ENCODE data around the gene ETV3L.

The ETV3L gene

DNA sequence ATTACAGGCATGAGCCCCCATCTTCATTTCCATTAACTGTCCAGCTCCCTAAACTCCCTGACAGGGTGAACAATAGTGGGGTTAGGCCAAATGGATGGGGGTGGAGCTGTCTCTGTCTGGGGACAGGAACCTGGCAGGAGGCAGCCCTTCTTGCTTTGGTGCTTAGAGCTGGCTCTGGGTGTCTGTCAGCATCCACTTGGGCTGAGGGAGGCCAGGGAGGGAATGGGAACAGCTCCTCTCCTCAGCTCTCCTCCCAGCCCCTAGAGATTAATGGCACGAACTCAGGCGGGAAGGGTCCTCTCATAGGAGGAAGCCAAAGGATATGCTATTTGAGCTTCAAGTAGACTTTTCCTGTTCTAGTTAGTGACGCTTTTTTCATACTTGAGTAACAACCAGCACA lies 11.1 kb upstream of the ETV3L start:
- H3K4ac ChIP-seq (ENCODE audit: low read length) = no peak overlapping the region
- no peak for DNase-seq (ENCODE audit: low spot score)
- H2AFZ ChIP-seq (ENCODE audit: low read length) = no peak overlapping the region
- H4K91ac ChIP-seq (ENCODE audit: low read depth, low read length, poor library complexity) = no peak overlapping the region
- no peaks in the 10 kb centered on the region for H3K36me3 ChIP-seq (replicated peaks in 1 of 2; ENCODE audit: control insufficient read depth in 2 of 2, insufficient read depth in 2 of 2, low read length in 2 of 2)
- no CpG with 5 or more reads among the region's 3 CpGs for WGBS, 2 donors (ENCODE audit: extremely low coverage in 2 of 2, insufficient read length in 2 of 2, insufficient replicate concordance in 1 of 2)
- no peak overlapping the region for H2BK12ac ChIP-seq (ENCODE audit: low read length)
- no peak overlapping the region for H3K14ac ChIP-seq (ENCODE audit: low read length)
- H3K18ac ChIP-seq (ENCODE audit: low read length) = no peak overlapping the region
- H2BK15ac ChIP-seq (ENCODE audit: low read length) = no peak overlapping the region
- no peaks in the 10 kb centered on the region for H3K9me3 ChIP-seq (replicated peaks in 1 of 2; ENCODE audit: control insufficient read depth in 2 of 2, insufficient read depth in 1 of 2, low read depth in 1 of 2, low read length in 2 of 2)
- H3K23ac ChIP-seq (ENCODE audit: low read depth, low read length, poor library complexity) = no peak overlapping the region
- no peak overlapping the region for H4K8ac ChIP-seq (ENCODE audit: low read depth, low read length)
- H3K9ac ChIP-seq (ENCODE audit: low read depth, low read length, poor library complexity) = no peak overlapping the region
- H3K4me1 ChIP-seq (ENCODE audit: control insufficient read depth in 2 of 2, insufficient read depth in 1 of 2, low read depth in 1 of 2, low read length in 2 of 2) = peaks cover 0 to 24% of the 10 kb centered on the region in 2 donors
- H2BK120ac ChIP-seq (ENCODE audit: low read depth, low read length) = no peak overlapping the region
- no peak overlapping the region for H3K4me3 ChIP-seq (ENCODE audit: low read length in 2 of 2)
- no peaks in the 10 kb centered on the region for H3K79me1 ChIP-seq (ENCODE audit: low read depth, low read length)
- H3K27me3 ChIP-seq (ENCODE audit: control insufficient read depth in 3 of 3, insufficient read depth in 3 of 3, low read depth in 1 of 3, low read length in 3 of 3) = peaks cover 0 to 94% (median 0%) of the 10 kb centered on the region in 3 experiments
- H3K4me2 ChIP-seq (ENCODE audit: insufficient read depth, low read length, poor library complexity, severe bottlenecking) = no peak overlapping the region
- no peak overlapping the region for H3K27ac ChIP-seq (replicated peaks; ENCODE audit: low read length)
- H2BK5ac ChIP-seq (ENCODE audit: low read length) = no peak overlapping the region
- no peak overlapping the region for H2AK5ac ChIP-seq (ENCODE audit: low read depth, low read length)

DNA sequence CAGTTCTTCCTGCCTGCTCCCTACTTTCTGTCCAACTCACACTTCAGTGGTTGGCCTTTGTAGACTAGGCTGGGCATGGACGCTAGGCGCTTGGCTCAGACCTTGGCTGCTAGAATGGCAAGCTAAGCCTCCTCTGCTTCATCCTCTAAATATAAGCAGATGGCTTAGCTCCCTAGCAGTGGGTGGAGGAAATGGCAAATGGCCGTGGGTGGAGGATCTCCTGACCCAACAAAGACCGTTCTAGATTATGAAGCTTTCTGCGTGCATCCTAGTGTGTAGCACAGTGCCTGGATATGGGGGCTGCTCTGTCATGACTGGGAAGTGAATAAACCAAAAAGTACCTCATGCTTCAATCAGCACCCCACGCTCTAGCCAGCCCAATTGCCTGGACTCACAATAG lies 10.4 kb upstream of the ETV3L start:
- no peak overlapping the region for H2BK15ac ChIP-seq (ENCODE audit: low read length)
- no peak overlapping the region for H2BK5ac ChIP-seq (ENCODE audit: low read length)
- no peak overlapping the region for H4K91ac ChIP-seq (ENCODE audit: low read depth, low read length, poor library complexity)
- no CpG with 5 or more reads among the region's 6 CpGs for WGBS, 2 donors (ENCODE audit: extremely low coverage in 2 of 2, insufficient read length in 2 of 2, insufficient replicate concordance in 1 of 2)
- H2BK120ac ChIP-seq (ENCODE audit: low read depth, low read length) = no peak overlapping the region
- no peak overlapping the region for H3K14ac ChIP-seq (ENCODE audit: low read length)
- H3K79me1 ChIP-seq (ENCODE audit: low read depth, low read length) = no peaks in the 10 kb centered on the region
- H3K4me1 ChIP-seq (ENCODE audit: control insufficient read depth in 2 of 2, insufficient read depth in 1 of 2, low read depth in 1 of 2, low read length in 2 of 2) = peaks cover under 1 to 21% of the 10 kb centered on the region in 2 donors
- no peak overlapping the region for H2AK5ac ChIP-seq (ENCODE audit: low read depth, low read length)
- no peak overlapping the region for H3K4me3 ChIP-seq (ENCODE audit: low read length in 2 of 2)
- H3K27me3 ChIP-seq (ENCODE audit: control insufficient read depth in 3 of 3, insufficient read depth in 3 of 3, low read depth in 1 of 3, low read length in 3 of 3) = peaks cover 0 to 94% (median 0%) of the 10 kb centered on the region in 3 experiments
- H2BK12ac ChIP-seq (ENCODE audit: low read length) = no peak overlapping the region
- H3K36me3 ChIP-seq (replicated peaks in 1 of 2; ENCODE audit: control insufficient read depth in 2 of 2, insufficient read depth in 2 of 2, low read length in 2 of 2) = no peaks in the 10 kb centered on the region
- no peak overlapping the region for H3K23ac ChIP-seq (ENCODE audit: low read depth, low read length, poor library complexity)
- H3K4me2 ChIP-seq (ENCODE audit: insufficient read depth, low read length, poor library complexity, severe bottlenecking) = no peak overlapping the region
- H2AFZ ChIP-seq (ENCODE audit: low read length) = no peak overlapping the region
- H3K4ac ChIP-seq (ENCODE audit: low read length) = no peak overlapping the region
- H3K9me3 ChIP-seq (replicated peaks in 1 of 2; ENCODE audit: control insufficient read depth in 2 of 2, insufficient read depth in 1 of 2, low read depth in 1 of 2, low read length in 2 of 2) = no peaks in the 10 kb centered on the region
- no peak overlapping the region for H3K18ac ChIP-seq (ENCODE audit: low read length)
- H4K8ac ChIP-seq (ENCODE audit: low read depth, low read length) = no peak overlapping the region
- H3K9ac ChIP-seq (ENCODE audit: low read depth, low read length, poor library complexity) = no peak overlapping the region
- H3K27ac ChIP-seq (replicated peaks; ENCODE audit: low read length) = no peak overlapping the region
- DNase-seq (ENCODE audit: low spot score) = no peak

DNA sequence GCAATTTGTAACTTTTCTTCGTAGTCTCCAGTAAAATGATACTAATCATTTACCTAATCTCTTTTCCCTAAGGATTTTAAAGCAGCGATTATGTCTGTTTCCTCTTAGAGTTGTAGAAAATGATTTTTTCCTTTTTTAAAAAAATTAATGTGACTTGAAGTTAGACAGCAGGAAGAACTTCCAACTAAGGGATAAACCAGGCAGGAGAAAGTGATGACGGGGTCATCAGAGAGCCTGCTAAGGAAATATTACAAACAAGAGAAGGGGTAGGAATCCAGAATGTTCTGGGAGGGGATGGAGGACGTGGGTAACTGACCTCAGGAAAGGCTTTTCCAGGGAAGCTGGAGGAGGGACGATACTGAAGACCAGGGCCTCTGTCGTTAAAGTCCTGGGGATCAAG lies 8.8 kb upstream of the ETV3L start:
- Histone ChIP-seq H3K9ac (ENCODE audit: low read depth, low read length, poor library complexity) (no peak overlapping the region), H3K23ac (ENCODE audit: low read depth, low read length, poor library complexity) (no peak overlapping the region), H2AFZ (ENCODE audit: low read length) (no peak overlapping the region), H3K27me3 (ENCODE audit: control insufficient read depth in 3 of 3, insufficient read depth in 3 of 3, low read depth in 1 of 3, low read length in 3 of 3) (peaks cover 0 to 89% (median 0%) of the 10 kb centered on the region in 3 experiments), H2BK12ac (ENCODE audit: low read length) (no peak overlapping the region), H3K4me2 (ENCODE audit: insufficient read depth, low read length, poor library complexity, severe bottlenecking) (no peak overlapping the region), H3K4me1 (ENCODE audit: control insufficient read depth in 2 of 2, insufficient read depth in 1 of 2, low read depth in 1 of 2, low read length in 2 of 2) (peaks cover 10 to 22% of the 10 kb centered on the region in 2 donors), H4K8ac (ENCODE audit: low read depth, low read length) (no peak overlapping the region), H3K79me1 (ENCODE audit: low read depth, low read length) (no peaks in the 10 kb centered on the region), H3K4ac (ENCODE audit: low read length) (no peak overlapping the region), H3K9me3 (replicated peaks in 1 of 2; ENCODE audit: control insufficient read depth in 2 of 2, insufficient read depth in 1 of 2, low read depth in 1 of 2, low read length in 2 of 2) (no peaks in the 10 kb centered on the region), H3K27ac (replicated peaks; ENCODE audit: low read length) (no peak overlapping the region), H2BK120ac (ENCODE audit: low read depth, low read length) (no peak overlapping the region), H4K91ac (ENCODE audit: low read depth, low read length, poor library complexity) (no peak overlapping the region), H2BK15ac (ENCODE audit: low read length) (no peak overlapping the region), H3K18ac (ENCODE audit: low read length) (no peak overlapping the region), H2AK5ac (ENCODE audit: low read depth, low read length) (no peak overlapping the region), H3K4me3 (ENCODE audit: low read length in 2 of 2) (no peak overlapping the region), H3K14ac (ENCODE audit: low read length) (no peak overlapping the region), H2BK5ac (ENCODE audit: low read length) (no peak overlapping the region), H3K36me3 (replicated peaks in 1 of 2; ENCODE audit: control insufficient read depth in 2 of 2, insufficient read depth in 2 of 2, low read length in 2 of 2) (no peaks in the 10 kb centered on the region)
- DNase-seq (ENCODE audit: low spot score) = no peak
- WGBS, 2 donors (ENCODE audit: extremely low coverage in 2 of 2, insufficient read length in 2 of 2, insufficient replicate concordance in 1 of 2) = no CpG with 5 or more reads among the region's 6 CpGs

DNA sequence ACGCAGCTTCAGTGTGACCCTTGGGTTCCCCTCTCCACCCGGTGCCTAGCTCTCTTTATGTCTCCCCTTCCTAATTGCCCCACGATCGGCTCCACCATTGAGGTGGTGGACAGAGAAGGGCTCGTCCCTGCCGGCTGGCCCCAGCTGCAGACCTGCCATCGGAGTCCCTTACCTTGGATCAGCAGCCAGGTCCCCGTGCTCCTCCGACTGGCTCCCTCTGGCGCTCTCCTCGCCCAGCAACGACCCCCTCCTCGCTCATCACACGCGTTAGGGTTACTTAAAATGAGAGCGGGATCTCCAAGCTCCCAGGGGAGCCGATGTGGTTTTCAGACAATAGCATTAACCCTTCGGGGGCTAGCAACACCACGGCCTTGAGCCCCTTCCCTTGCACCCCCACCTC lies 8.1 kb upstream of the ETV3L start:
- Histone ChIP-seq H3K14ac (ENCODE audit: low read length) (no peak overlapping the region), H3K9ac (ENCODE audit: low read depth, low read length, poor library complexity) (no peak overlapping the region), H3K4me1 (ENCODE audit: control insufficient read depth in 2 of 2, insufficient read depth in 1 of 2, low read depth in 1 of 2, low read length in 2 of 2) (peaks cover 10 to 19% of the 10 kb centered on the region in 2 donors), H2AK5ac (ENCODE audit: low read depth, low read length) (no peak overlapping the region), H2AFZ (ENCODE audit: low read length) (no peak overlapping the region), H2BK12ac (ENCODE audit: low read length) (no peak overlapping the region), H4K8ac (ENCODE audit: low read depth, low read length) (no peak overlapping the region), H2BK15ac (ENCODE audit: low read length) (no peak overlapping the region), H3K9me3 (replicated peaks in 1 of 2; ENCODE audit: control insufficient read depth in 2 of 2, insufficient read depth in 1 of 2, low read depth in 1 of 2, low read length in 2 of 2) (no peaks in the 10 kb centered on the region), H2BK5ac (ENCODE audit: low read length) (peak overlapping the region; percentile 9), H3K27ac (replicated peaks; ENCODE audit: low read length) (no peak overlapping the region), H3K4me3 (ENCODE audit: low read length in 2 of 2) (no peak overlapping the region), H3K23ac (ENCODE audit: low read depth, low read length, poor library complexity) (peak overlapping the region; percentile 2), H3K4ac (ENCODE audit: low read length) (no peak overlapping the region), H3K36me3 (replicated peaks in 1 of 2; ENCODE audit: control insufficient read depth in 2 of 2, insufficient read depth in 2 of 2, low read length in 2 of 2) (no peaks in the 10 kb centered on the region), H3K27me3 (ENCODE audit: control insufficient read depth in 3 of 3, insufficient read depth in 3 of 3, low read depth in 1 of 3, low read length in 3 of 3) (peaks cover 0 to 89% (median 0%) of the 10 kb centered on the region in 3 experiments), H3K4me2 (ENCODE audit: insufficient read depth, low read length, poor library complexity, severe bottlenecking) (no peak overlapping the region), H2BK120ac (ENCODE audit: low read depth, low read length) (no peak overlapping the region), H3K18ac (ENCODE audit: low read length) (peak overlapping the region; percentile 45), H4K91ac (ENCODE audit: low read depth, low read length, poor library complexity) (no peak overlapping the region), H3K79me1 (ENCODE audit: low read depth, low read length) (no peaks in the 10 kb centered on the region)
- no peak for DNase-seq (ENCODE audit: low spot score)
- no CpG with 5 or more reads among the region's 19 CpGs for WGBS, 2 donors (ENCODE audit: extremely low coverage in 2 of 2, insufficient read length in 2 of 2, insufficient replicate concordance in 1 of 2)

All from neuronal stem cell (in vitro differentiated cells).